SK-N-MC (cell line): ENCODE results near the gene NEUROD4.

ENCODE experiments used
- EZH2 ChIP-seq: fragments of 200-600 bp; sonication (generic); IDR thresholded peaks from one replicate; pipeline ENCODE4 v1.6.1; 2017; ENCODE audit warnings: antibody characterized with exemption
- FOXP2 ChIP-seq: optimal IDR thresholded peaks from 2 replicates; pipeline ENCODE3; 2011; ENCODE audit warnings: mild to moderate bottlenecking, moderate library complexity; ENCODE audit not compliant: insufficient read depth; ENCODE audit errors: extremely low read length, control extremely low read depth
- POLR2AphosphoS5 ChIP-seq: IDR thresholded peaks from 2 replicates; pipeline ENCODE4 v1.6.1; 2012; ENCODE audit warnings: mild to moderate bottlenecking, low read depth, low read length, borderline replicate concordance

GRCh38 chr12:55002355-55002754 is 17.4 kb upstream of the NEUROD4 start:
- no peak for TF ChIP-seq EZH2
- no peak for TF ChIP-seq POLR2AphosphoS5
- no peak for TF ChIP-seq FOXP2
